Dermis microvascular lymphatic vessel endothelial cell (primary cell): Measurements from ENCODE around the gene PCCB. TPM values are rescaled to one million over a fixed set of nuclear protein-coding genes. Genes with fewer than 3 reads are reported as not detected.
A peak's percentile ranks its signal among the peaks of the same experiment; 100 is the strongest.
"Not testable (repeated sequence)": the region's sequence is repeated elsewhere in the genome, so short reads cannot be mapped to it uniquely, and the experiment has no call there.

ENCODE experiments used
- DNase-seq, 2 donors: peaks; one replicate each; pipeline versions ENCODE4 v3.0.0 to v3.0.0-alpha.2; 2010; ENCODE audit warnings: low read depth in 2 of 2
- total RNA-seq: library from RNA; depleted of rRNA; stranded (reverse); fragments of >200 nt; gene quantifications from 2 replicates; pipeline ENCODE4 v1.2.1, GENCODE V29; 2014

Gene PCCB
- 46.9 and 48.3 TPM in 2 replicates for total RNA-seq

DNA sequence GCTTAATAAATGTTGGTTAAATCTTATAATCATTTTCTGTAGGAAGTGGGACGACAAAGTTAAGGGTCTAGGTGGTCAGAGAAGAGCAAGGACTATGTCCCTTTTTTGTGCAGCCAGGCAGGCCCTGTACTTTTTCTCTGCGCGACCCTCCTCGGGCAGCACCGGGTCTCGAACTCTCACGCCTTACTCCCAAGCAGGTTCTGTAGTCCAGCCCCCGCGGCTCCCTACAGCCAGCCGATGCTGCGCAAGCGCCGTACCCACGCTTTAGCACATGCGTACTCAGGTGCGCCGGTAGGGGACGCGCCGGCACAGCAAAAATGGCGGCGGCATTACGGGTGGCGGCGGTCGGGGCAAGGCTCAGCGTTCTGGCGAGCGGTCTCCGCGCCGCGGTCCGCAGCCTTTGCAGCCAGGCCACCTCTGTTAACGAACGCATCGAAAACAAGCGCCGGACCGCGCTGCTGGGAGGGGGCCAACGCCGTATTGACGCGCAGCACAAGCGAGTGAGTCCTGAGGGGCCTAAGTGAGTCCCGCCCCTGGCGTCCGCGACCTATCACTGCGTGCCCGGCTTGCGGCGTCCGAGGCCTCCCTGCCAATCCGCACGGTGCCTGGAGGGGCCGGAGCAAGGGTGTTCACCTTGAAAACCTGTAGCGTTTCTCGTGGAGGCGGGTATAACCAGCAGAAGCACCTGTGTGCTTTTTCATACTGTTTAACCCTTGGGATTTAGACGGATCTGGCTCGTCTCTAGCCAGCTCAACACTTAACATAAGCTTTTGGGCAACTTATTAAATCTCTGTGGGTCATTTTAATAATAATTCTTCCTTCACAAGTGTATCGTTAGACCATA is at the start of gene PCCB:
Gene PCCB, plus strand, starts transcription at position 282 of the 844 bp plus-strand sequence. Its CDS starts 36 bp downstream, at position 318.
- peak; percentile 87 to 96 for DNase-seq

DNA sequence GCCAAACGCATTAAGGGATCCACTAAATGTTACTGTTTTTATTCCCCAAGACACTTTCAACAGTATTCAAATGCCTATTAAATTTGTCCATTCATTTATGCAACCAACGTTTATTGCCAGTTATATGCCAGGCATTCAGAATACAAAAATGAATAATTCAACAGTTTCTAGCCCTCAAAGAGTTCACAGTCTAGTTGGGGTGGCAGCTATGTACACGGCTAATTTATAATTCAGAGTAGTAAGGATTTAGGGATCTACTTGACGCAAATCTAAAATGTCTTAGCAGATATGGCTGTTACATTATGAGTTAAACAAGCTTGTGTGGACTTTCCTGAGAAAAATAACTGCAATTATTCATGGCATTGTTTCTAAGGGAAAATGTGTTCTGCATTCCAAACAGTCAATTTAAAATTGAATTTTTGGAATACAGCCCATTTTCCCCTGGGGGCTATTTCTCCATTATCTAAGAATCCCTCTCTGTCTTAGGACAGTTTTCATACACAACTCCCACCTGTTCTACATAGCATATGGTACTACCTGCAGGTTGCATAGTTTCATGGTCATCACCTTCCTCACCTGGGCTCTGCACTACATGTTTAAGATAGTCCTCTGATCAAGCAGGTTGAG is 42.5 kb upstream of the PCCB start:
- DNase-seq: no peak

DNA sequence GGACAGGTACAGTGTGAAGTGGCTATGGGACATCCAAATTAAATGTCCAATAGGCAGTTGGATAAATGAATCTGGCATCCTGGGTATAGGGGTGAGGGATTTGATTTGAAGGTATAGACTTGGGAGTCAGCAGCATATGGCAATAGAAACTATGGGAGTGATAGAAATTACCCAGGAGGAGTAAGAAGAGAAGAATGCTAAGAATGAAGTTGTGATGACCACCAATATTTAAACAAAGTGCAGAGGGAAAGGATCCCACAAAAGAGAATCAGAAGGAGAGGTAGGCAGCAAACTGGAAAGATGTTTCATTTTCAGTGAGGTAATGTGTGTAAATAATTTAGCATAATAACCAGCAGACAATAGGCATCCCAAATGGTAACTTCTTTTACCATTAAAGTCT is 40.2 kb upstream of the PCCB start:
- DNase-seq: no peak

DNA sequence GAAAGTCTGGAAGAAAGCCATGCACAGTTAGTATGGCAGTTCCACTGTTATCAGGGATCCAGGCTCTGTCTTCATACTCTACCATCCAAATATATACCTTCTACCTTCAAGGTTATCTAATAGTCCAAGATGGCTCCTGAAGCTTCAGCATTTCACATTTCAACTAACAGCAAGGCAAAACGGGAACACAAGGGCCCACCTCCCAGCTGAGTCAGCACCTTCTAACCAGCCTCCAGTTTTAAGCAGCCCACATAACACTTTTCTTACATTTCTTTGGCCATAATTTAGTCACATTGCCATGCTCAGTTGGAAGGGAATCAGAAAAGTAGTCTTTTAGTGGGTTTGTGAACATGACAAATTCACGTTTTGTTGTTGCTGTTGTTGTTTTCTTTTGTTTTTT is 38.6 kb upstream of the PCCB start:
- no peak for DNase-seq

DNA sequence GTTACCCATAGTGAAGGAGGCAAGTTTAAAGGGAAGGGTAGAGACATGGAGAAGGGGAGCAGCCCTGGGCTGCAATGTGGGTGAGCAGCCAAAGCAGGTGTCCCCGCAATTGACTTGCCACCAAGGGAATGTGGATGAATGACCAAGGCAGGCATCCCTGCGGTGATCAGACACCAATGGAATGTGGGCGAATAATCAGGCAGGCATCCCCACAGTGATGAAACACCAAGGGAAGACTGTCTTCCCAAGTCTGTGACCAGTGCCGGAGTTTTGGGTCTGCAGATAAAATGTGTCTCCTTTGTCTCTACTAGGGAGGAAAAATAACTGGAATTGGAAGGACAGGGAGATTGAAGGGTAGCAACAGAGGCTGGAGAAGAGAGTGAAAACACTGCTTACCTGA is 27.4 kb upstream of the PCCB start:
- DNase-seq: not testable (repeated sequence)

DNA sequence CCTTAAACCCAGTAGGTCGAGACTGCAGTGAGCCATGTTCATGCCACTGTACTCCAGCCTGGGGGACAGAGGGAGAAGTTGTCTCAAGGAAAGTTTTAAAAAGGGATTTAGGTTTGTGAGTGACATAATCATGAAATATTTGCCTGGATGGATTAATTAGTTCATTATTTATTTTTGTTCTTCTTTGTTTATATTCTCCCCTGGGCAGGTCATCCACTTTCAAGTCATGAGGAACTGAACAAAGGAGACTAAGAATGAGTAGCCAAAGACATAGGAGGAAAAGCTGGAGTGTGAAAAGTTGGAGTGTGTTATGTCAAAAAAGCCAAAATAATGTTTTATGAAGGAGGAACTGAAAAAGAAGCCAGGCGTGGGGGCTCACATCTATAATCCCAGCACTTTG is 17.7 kb upstream of the PCCB start:
- no peak for DNase-seq

DNA sequence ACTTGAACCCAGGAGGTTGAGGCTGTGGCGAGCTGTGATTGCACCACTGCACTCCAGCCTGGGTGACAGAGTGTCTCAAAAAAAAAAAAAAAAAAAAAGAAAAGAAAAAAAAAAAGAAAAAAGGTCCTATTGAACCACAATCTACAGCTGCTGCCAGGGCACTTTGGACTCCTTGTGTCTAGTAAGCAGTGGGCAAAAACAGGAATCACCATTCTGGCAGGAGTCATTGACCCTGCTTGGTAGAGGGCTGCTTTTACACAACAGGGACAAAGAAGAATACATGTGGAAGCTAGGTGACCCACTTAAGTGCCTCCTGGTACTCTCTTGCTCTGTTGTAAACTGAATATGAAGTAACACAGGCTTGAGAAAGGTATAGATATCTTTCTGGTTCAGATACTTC is 14.6 kb upstream of the PCCB start:
- no peak for DNase-seq

DNA sequence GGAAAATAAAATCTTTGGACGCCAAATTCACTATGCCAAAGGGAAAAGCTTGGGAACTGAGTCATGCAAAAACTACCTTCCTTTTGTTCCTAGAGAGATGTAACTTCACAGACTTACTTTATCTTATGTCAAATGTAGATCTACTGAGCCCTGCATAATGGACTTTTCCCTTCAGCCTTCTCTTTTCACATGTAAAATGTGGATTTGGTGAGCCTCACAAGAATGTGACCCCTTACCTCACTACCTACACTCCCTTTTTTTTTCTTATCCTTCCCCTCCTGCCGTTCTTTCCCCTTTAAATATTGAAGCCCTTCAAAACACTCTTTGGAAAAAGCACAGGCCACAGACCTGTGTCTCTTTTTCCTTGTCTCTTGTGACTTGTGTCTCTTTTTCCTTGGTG is 14.0 kb upstream of the PCCB start:
- DNase-seq: no peak

DNA sequence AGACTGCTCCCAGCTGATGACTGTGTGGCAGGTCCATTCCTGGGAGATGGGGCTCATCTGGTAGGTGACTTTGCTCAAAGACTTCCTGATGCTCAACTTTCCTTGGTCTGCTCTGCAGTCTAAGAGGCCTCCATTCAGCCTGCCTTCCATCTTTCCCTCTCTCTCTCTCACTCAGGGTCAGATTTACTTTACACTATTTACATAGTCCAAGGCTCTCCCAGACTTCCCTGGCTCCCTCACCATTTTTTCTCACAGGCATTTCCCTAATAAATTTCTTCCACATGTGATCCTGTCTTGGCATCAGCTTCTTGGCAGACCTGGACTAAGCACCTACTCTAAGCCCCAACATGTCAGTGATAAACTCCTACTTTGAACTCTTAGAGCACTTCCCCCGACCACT is 13.0 kb upstream of the PCCB start:
- no peak for DNase-seq

DNA sequence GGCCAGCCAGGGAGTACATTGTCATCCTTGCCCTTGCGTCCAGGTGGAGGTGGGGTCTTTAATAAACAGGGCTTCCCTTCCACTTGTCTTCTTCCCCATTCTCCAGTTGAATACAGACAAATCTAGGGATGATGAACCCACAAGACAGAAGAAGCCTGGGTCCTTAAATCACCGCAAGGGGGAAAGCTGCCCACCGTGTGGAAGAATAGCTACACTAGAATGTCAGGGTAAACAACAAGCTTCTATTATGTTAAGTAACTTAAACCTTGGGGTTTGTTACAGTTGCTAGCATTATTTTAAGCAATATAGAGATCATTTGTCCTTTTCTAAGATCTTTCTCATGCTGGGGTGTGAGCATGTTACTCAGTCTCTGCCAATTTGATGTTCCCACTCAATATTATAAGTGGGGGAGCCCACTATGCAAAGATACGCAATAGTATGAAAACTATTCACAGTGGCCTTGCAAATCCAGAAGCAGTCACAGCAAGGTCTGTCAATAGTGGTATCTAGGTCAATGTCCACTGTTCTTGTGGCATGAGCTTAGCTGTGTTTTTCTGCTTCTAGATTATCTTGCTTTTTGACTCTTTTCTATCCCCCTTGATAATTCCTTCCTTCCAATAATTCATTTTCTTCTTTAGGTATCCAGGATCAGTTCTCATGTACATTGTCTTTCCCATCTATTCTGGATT is 12.0 kb upstream of the PCCB start:
- no peak for DNase-seq

DNA sequence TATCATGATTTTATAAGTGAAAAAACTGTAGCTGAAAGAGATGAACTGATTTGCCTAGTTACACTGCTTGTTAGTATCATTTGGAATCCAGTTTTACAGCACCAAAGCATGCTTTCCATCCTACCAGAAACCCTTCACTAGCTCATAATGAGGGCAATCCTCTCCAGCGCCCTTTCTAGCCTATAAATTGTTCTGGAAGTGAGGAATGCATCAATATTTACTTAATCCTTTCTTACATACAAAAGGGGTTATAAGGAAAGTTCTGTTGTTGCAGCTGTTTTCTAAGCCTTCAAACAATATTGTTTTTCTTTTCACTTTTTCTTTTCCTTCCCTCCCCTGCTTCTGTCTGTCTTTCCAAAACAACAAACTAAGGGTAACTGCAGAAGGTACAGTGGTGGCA is 11.0 kb upstream of the PCCB start:
- no peak for DNase-seq

DNA sequence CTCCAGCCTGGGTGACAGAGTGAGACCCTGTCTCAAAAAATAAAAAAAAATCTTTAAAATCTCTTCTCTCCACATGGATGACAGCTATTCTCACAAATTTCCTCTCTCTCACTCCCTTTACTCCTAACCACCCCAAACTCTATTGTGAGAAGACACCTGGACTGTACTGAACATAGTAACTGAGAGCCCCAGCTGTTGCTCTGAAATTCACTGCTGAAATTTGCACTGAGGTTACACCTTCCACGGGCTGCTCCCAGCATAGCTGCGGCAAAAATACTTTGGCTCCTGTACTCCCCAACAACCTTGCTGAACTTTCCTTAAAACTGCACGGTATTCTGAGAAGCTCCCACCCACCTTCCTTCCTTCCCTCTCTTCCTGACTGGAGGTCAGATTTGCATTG is 4.4 kb upstream of the PCCB start:
- no peak for DNase-seq

DNA sequence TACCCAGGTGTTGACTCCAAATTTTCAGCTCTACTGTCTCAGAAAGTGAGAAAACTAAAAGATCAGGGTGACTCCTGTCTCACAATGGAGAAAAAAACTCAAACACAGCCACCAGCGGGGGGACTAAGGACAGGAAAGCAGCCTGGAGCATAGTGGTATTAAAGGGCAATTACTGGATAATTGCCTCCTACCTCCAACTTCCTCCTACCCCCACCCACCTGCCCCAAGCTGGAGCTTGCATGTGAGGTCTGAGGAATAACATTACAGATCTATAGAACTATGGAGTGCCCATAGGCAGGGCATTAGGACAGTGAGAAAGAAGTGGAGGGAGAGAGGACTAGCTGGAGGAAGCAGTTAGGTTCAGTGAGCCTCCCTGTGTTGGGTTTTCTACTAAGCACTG is 2.7 kb upstream of the PCCB start:
- no peak for DNase-seq

DNA sequence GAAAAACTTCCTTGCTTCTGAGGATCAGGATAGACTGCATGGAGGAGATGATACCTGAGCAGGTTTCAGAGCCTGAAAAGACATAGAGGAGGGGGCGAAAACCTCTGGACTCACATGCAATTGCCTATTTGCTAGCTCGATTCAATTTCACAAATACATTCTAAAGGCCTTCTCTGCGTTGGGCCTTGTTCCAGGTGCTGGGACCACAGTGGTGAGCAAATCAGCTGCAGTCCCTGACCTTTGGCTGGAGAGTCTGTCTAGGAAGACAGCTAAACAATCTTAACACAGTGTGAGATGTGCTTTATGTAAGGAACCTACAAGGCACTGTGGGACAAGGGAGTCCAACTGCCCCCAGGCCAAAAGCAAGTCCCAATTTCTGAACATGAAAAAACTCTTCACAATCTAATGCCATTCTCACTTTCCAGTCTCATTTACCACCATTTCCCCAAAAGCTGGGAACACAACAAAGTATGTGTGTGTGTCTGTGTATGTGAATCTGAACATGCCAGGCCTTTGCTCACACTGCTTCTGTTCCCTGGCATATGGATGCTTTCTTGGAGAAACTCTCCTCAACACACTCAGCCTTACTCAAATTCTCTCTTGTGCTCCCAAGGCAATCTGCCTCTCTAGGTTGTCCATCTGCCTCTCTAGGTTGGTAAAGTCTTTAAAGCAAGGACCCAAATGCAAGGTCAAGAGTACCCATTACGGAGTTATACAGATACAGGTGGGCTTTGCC is 2.1 kb upstream of the PCCB start:
- DNase-seq: no peak

DNA sequence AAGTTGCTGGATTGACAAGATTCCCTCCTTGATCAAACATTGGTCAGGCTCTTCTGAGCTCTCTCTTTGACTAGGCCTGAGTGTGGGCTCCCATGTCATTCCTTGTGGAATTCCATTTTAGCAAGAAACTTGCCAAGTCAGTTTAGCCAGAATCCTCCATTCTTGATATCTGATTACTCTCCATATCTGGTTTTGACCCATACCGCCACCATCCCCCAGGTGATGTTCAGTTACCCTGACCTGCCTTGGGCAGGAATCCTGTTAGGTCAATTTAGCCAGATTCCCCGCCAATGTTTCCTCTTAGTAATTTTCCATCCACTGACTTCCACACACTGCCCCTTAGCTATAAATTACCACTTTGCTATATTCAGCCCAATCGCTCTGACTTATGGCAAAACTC is 1.0 kb upstream of the PCCB start:
- no peak for DNase-seq

DNA sequence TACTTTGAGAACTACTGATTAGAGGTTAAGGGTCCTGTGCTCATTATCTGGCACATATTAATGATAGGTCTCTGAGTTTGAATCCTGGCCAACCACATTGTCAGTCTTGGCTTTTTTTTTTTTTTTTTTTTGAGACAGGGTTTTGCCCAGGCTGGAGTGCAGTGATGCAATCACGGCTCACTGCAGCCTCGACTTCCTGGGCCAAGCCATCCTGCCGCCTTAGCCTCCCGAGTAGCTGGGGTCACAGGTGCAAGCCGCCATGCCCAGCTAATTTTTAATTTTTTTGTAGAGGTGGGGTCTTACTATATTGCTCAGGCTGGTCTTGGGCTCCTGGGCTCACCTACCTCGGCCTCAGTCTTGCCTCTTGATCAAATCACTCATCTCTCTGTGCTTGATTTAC is 547 bp upstream of the PCCB start:
- no peak for DNase-seq

DNA sequence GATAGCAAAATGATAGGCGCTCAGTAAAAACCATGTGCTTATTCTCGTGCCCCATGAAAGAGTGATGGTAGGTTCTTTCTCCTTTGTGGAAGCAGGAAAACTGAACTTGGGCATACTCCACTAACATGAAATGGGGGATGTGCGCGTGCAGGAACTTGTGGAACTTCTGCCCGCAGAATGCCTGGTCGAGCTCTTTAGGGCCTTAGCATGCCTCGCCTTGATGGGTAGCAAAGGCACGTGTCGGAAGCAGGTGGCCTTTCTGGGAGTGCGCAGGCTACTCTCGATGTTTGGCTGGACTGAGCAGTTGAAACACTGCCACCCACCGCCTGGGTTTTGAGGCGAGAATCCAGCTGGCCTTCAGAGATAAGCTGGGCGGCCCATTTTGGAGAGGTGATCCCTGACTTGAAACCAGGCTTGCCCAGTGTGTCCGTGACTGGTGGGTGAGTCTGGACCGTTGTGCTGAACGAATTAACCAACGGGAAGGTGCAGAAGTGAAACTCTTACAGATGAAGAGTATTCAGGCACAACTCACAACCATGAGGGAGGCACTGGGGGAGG is 842 bp downstream of the PCCB start:
- DNase-seq: peak; percentile 34 to 57

DNA sequence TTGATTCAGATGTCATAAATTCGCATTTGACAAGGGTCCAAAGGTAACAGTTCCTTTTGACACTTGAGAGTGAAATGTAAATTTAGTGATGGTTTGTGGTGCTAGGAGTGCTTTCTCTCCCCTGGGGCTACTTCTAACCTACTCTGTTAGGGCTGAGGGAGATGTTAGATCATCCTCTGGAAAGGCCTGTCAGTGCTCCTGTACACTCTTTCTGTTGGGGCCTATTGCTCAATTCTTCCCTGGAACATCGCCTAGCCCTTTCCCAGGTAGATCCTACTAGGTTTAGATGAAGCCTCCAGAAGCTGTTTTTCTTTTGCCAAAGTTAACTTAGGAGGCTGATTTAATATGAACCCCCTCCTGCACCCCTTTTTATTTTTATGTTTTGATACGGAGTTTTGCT is 1.4 kb downstream of the PCCB start:
- no peak for DNase-seq

DNA sequence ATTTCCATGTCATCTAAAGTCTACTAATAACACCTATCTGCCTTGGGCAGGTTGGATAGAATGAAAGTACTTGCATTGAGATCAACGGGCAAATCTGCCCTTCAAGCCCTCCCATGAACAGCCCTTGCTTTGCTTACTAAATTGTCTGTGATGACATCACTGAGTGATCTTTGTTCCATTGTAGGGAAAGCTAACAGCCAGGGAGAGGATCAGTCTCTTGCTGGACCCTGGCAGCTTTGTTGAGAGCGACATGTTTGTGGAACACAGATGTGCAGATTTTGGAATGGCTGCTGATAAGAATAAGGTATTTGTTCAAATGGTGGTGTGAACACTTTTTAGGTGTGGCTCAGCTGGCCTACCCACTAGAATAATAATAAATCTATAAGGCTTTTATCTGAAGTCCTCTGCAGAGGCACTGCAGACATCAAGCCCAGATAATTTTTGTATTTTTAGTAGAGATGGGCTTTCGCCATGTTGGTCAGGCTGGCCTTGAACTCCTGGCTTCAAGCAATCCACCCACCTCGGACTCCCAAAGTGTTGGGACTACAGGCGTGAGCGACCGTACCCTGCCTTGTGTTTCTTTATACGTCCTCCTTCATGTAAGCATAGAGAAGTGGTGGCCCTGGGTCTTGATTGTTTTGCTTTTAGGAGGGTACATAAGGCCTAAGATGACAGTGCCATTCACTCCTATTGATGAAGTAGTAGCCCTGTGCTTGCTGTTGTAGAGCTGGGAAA is 5.7 kb downstream of the PCCB start:
- DNase-seq: no peak

DNA sequence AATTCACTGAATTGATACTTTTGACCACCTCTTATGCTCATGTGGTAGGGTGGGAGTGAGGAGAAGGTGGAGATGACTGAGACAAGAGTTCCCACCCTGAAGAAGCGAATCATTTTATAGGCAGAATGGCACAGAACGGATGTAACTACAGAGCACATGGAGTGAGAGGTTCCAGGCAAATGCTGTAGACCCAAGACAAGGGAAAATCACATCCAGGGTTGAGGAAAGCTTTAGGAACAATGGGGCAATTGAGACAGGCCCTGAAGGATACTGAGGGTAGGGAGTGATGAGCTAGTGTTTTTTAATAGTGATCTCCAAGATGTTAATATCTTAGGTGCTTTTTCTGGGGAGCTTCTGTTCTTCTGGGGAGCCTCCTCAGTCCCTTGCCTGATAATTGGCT is 8.1 kb downstream of the PCCB start:
- no peak for DNase-seq

DNA sequence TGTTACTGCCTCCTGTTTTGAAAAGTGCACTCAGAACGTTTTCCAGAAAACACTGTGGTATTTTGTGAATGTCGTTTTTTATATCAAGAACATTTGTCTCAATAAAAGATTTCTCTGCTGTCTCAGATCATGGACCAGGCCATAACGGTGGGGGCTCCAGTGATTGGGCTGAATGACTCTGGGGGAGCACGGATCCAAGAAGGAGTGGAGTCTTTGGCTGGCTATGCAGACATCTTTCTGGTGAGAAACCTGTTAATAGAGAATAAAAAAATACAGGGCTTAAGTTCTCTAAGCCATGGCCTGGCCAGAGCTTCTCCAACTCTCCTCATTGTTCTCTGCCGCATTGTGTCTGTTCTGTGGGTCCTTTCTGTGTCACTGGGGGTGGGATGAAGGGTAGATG is 11.7 kb downstream of the PCCB start:
- DNase-seq: no peak
